Measurements from ENCODE around the gene RUFY1.

The RUFY1 gene

DNA sequence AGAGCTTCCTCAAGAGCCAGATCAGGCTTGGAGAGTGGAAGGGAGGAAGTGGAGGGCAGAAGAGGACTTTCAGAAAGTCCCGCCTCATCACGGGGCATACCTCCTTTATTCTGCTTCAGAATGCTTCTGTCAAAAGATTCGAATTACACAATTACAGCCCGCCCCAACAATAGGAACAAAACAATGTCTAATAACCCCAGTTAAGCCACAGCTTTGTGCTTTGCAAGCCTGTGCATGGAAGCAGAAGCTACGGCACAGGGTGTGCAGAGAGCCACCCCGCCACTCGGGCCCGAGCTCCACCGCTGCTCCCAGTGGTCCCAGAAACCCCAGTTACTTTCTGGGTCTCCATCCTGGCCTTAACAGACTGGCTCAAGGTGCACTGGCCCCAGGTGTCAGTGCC, 49.6 kb downstream of the RUFY1 start:
- H3K27me3 ChIP-seq, result no peaks in the 10 kb centered on the region
- no peaks in the 10 kb centered on the region for H3K4me1 ChIP-seq
- no peak overlapping the region for H3K4me3 ChIP-seq (ENCODE audit: low read depth, low read length)
- DNase-seq, result no peak
- no peaks in the 10 kb centered on the region for H3K9me3 ChIP-seq
- TF ChIP-seq CTCF (IDR thresholded peaks at IDR 0.05; ENCODE audit: low read depth, low read length), result no peak
- H3K36me3 ChIP-seq, result peaks cover 41% of the 10 kb centered on the region

DNA sequence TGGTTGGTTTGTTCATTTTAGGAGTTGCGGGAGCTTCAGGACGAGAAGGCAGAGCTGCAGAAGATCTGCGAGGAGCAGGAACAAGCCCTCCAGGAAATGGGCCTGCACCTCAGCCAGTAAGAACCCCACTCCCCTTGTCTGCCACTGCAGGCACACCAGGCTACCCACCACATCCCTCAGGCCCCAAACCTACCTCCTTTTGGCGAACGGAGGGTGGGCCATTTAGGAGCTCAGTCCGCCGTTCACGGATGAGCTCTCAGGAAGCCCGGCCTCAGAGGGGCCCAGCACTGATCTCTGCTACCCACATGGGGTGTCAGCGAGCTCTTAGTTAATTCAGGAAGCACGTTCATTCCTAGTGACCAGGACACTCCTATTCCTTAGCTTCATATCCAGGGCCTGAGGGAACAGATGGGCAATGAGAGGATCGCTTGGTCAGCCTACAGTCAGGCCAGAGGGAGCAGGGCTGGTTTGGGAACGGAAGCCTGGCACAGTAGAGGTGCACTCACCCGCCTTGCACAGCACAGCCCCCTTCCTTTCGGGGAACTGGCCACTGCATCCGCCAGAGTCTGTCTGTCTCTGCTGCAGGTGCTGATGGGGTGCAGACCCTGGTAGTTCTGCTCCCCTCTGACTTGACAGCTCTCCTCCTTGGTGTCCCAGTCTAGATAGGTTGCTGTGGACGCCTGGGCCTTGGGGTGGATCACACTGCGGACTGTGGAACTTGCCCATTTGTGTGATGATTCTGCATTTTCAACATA, 51.7 kb downstream of the RUFY1 start:
- Histone ChIP-seq H3K36me3 (peaks cover 52% of the 10 kb centered on the region), H3K27me3 (no peaks in the 10 kb centered on the region), H3K9me3 (no peaks in the 10 kb centered on the region), H3K4me1 (no peaks in the 10 kb centered on the region), H3K4me3 (ENCODE audit: low read depth, low read length) (no peak overlapping the region)
- no peak for TF ChIP-seq CTCF (IDR thresholded peaks at IDR 0.05; ENCODE audit: low read depth, low read length)
- DNase-seq, result no peak

DNA sequence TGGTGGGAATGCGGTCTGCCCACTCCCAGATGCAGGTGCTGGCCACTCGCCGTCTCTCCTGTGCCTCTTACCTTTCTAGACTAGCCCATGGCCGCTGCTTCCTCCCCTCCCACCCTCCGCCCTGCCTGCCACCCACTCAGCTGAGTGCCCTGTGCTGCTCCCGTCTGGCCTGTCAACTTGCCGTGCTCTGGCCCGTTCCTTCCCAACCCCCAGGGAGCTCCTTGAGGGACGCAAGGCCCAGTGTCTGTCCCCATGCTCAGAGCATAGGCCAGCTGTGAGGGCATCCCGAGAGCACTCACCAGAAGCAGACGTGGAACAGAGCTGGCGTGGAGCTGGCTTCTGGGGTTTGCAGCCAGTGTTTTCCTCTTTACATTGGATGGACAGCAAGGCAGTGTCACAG, 53.0 kb downstream of the RUFY1 start:
- Histone ChIP-seq H3K9me3 (no peaks in the 10 kb centered on the region), H3K36me3 (peaks cover 56% of the 10 kb centered on the region), H3K4me3 (ENCODE audit: low read depth, low read length) (no peak overlapping the region), H3K4me1 (no peaks in the 10 kb centered on the region), H3K27me3 (no peaks in the 10 kb centered on the region)
- no peak for TF ChIP-seq CTCF (IDR thresholded peaks at IDR 0.05; ENCODE audit: low read depth, low read length)
- DNase-seq, result no peak

DNA sequence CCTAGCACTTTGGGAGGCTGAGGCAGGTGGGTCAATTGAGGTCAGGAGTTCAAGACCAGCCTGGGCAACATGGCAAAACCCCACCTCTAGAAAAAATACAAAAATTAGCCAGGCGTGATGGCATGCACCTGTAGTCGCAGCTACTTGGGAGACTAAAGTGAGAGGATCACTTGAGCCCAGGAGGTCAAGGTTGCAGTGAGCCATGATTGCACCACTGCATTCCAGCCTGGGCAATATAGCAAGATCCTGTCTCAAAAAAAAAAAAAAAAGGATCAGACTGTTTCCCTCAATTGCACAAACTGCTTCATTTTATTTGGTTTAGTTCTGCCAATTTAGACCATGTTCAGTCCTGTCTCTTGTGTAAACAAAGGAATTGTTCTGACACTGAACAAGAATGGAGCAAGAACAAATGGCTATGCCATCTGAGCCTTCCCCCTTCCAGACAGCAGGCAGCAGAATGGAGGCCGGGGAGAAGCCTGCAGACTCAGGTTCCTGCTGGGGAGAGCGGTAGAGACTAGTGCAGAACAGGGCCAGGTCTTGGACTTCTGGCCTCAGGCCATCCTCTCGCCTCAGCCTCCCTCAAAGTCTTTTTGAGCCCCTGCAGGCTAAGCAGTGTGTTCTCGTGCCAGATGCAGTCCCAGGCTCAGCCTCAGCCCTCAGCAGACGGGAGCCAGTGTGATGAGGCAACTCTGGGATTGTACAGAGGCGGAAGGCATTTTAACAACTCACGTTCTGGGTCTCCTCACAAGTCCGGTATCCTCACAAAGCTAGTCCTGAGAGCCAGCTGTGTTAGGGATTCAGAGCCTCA, 54.9 kb downstream of the RUFY1 start:
- Histone ChIP-seq H3K4me1 (no peaks in the 10 kb centered on the region), H3K4me3 (ENCODE audit: low read depth, low read length) (no peak overlapping the region), H3K9me3 (no peaks in the 10 kb centered on the region), H3K36me3 (peaks cover 57% of the 10 kb centered on the region), H3K27me3 (no peaks in the 10 kb centered on the region)
- no peak for DNase-seq
- no peak for TF ChIP-seq CTCF (IDR thresholded peaks at IDR 0.05; ENCODE audit: low read depth, low read length)

DNA sequence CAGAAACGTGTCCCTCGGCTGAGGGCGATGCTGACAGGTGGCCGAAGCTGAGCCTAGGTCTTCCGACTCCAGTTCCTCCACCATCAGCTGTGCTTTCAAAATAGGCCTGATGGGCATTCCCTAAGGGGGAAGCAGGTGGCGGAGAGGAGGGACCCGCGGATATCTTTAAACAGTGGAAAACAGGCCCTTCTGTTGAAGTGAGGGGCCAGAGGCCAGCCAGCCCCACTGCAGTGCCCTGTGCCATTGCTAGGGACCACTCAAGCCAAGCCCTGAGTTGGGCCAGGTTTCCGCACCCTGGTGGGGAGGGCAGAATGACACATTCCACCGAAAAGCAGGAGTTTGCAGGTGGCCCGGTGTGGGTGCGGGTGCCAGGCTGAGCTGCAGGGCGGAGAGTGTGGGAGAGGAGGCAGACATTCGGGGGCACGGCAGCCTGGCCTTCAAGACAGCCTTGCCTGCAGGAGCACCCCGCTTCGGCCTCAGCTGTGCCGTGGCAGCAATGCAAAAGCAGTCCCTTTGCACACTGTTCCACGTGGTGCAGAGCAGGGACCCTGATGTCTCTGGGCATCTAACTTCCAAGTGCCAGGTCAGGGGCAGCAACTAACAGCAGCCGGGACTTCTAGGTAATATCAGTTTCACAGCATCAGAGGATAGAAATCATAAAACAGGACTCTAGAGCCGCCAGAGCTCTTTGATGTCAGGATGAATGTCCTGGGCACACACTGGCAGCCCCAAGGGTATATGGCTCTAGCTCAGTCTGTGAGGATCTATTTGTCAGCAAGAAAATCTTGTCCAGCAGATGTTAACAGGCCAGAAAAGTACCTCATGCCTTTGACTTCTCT, 55.9 kb downstream of the RUFY1 start:
- H3K4me1 ChIP-seq, result no peaks in the 10 kb centered on the region
- no peaks in the 10 kb centered on the region for H3K27me3 ChIP-seq
- DNase-seq, result no peak
- no peak for TF ChIP-seq CTCF (IDR thresholded peaks at IDR 0.05; ENCODE audit: low read depth, low read length)
- peaks cover 64% of the 10 kb centered on the region for H3K36me3 ChIP-seq
- H3K4me3 ChIP-seq (ENCODE audit: low read depth, low read length), result no peak overlapping the region
- no peaks in the 10 kb centered on the region for H3K9me3 ChIP-seq
